ENCODE results near the gene AURKAIP1. TPM values are rescaled to one million over a fixed set of nuclear protein-coding genes. Genes with fewer than 3 reads are reported as not detected.
A peak's percentile ranks its signal among the peaks of the same experiment; 100 is the strongest.

The AURKAIP1 gene
- total and polyA plus RNA-seq, 9 of the 15 experiments (the other 6 are each of a cell fraction or from before 2014, with no cell fraction given): 7.8 to 478 (median 92.0) TPM

DNA sequence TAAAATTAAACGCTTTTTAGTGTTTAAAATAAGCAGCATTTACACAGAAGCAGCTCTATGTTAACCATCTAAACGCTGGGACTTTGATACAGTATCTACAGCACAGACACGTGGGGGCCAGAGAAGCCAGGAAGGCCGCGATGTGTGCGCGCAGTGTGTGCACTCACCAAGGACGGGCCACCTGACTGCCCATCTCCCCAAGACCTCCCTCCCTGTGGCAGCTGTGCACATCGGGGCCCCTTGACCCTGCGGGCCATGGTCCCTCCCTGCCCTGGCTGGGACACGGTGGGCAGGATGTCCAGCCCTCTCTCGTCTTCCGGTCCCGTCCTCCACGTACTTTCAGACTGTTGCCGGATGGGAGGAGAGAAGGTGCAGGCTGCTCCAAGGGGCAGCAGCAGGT is 39.7 kb downstream of the AURKAIP1 start:
- Histone ChIP-seq H3K9ac (ENCODE audit: insufficient read depth in 1 of 2, low read depth in 2 of 2, low read length in 2 of 2) (peak overlapping the region in 1 of 2 experiments; percentile 55; a peak in 1 of 4 replicates), H3K4me1 (replicated peaks in 1 of 2; ENCODE audit: control insufficient read depth in 2 of 2, insufficient read depth in 2 of 2, low read length in 2 of 2) (peaks cover 0 to 89% of the 10 kb centered on the region in 2 experiments; a peak in 2 of 5 replicates), H4K20me1 (replicated peaks; ENCODE audit: control insufficient read depth, insufficient read depth, low read length) (peaks cover 16% of the 10 kb centered on the region; the same call in 1 of the 2 replicates), H3K27ac (ENCODE audit: extremely low read depth, low read depth, low read length) (no peak overlapping the region), H3K9me3 (replicated peaks; ENCODE audit: control insufficient read depth, insufficient read depth, low read depth, low read length) (no peaks in the 10 kb centered on the region; the same call in 1 of the 2 replicates), H3K4me3 (no peak overlapping the region), H3K79me2 (ENCODE audit: control insufficient read depth, insufficient read depth, low read length) (peaks cover 2% of the 10 kb centered on the region; the same call in 1 of the 3 replicates), H3K36me3 (ENCODE audit: control insufficient read depth, insufficient read depth, low read length) (peaks cover 57% of the 10 kb centered on the region; the same call in 2 of the 3 replicates), H2AFZ (ENCODE audit: low read depth, low read length) (no peak overlapping the region), H3K27me3 (ENCODE audit: control insufficient read depth in 2 of 2, insufficient read depth in 2 of 2, low read length in 2 of 2) (no peaks in the 10 kb centered on the region), H3K9me1 (ENCODE audit: control insufficient read depth, insufficient read depth, low read length) (peaks cover 7% of the 10 kb centered on the region), H3K4me2 (ENCODE audit: insufficient read depth, low read length) (no peak overlapping the region)
- TF ChIP-seq, protein P1, sequence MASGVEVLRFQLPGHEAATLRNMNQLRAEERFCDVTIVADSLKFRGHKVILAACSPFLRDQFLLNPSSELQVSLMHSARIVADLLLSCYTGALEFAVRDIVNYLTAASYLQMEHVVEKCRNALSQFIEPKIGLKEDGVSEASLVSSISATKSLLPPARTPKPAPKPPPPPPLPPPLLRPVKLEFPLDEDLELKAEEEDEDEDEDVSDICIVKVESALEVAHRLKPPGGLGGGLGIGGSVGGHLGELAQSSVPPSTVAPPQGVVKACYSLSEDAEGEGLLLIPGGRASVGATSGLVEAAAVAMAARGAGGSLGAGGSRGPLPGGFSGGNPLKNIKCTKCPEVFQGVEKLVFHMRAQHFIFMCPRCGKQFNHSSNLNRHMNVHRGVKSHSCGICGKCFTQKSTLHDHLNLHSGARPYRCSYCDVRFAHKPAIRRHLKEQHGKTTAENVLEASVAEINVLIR (CRISPR knock-in tag; IDR thresholded peaks at IDR 0.05): no peak
- TF ChIP-seq, protein P2, sequence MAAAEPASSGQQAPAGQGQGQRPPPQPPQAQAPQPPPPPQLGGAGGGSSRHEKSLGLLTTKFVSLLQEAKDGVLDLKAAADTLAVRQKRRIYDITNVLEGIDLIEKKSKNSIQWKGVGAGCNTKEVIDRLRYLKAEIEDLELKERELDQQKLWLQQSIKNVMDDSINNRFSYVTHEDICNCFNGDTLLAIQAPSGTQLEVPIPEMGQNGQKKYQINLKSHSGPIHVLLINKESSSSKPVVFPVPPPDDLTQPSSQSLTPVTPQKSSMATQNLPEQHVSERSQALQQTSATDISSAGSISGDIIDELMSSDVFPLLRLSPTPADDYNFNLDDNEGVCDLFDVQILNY (CRISPR knock-in tag; IDR thresholded peaks at IDR 0.05): no peak
- TF ChIP-seq ZKSCAN1 (IDR thresholded peaks at IDR 0.05; ENCODE audit: low read depth, low read length) (peak; percentile 63), ZNF79 (CRISPR knock-in tag; IDR thresholded peaks at IDR 0.05; ENCODE audit: low read depth) (no peak)
- FAIRE-seq: no peak
- BruUV-seq (replicated peaks): TSS peak; percentile 51
- ATAC-seq: no peak
- DNase-seq (ENCODE audit: extremely low read depth in 1 of 4, low spot score in 3 of 4): no peak
- 78% methylated on average over 16 of the region's 16 CpGs for whole genome bisulfite sequencing (ENCODE audit: insufficient coverage, low coverage, missing lambda C conversion rate)
- ChIA-PET CTCF (ENCODE audit: low intra/inter-chr PET ratio) (no interaction called here), POLR2A (interaction anchor here (0.5 to 2.1 kb wide), 9 partner anchors 8 to 118 kb away, joined by 3 to 8 read pairs (median 5); partner anchors contain the start of gene CCNL2)
- intact Hi-C loops (cut with micrococcal nuclease) (no loop called here), in situ Hi-C loops (cut with MboI) (no loop called here)

Measured in K562 (cell line).